GM12878 (cell line): ENCODE results near the gene SCYL1. TPM values are rescaled to one million over a fixed set of nuclear protein-coding genes. Genes with fewer than 3 reads are reported as not detected.

ENCODE experiments used
- ATAC-seq: fragments of 200-7000 bp; cut with Tn5 transposase; 3 replicates; pipeline ENCODE4 v1.9.1; 2020; ENCODE audit warnings: mild to moderate bottlenecking, moderate library complexity
- BruUV-seq: library from RNA; stranded (reverse); fragments of 400-500 nt; replicated peaks from 2 replicates; lab custom pipeline; 2021; lab: Mats Ljungman, UMichigan
- CTCF ChIA-PET: fragments of 300-600 bp; sonication (Branson Sonifier 250); formaldehyde crosslinking; extraction: SDS; loops from one replicate; lab custom pipeline; 2021; ENCODE audit warnings: inconsistent platforms; lab: Yijun Ruan, JAX
- POLR2A ChIA-PET: fragments of 350-600 bp; formaldehyde crosslinking; extraction: SDS; loops from one replicate; lab custom pipeline; 2021; ENCODE audit warnings: inconsistent platforms; lab: Charles Lee
- RAD21 ChIA-PET: fragments of 300-600 bp; sonication (Branson Sonifier 250); formaldehyde crosslinking; loops from one replicate; lab custom pipeline; 2023; ENCODE audit warnings: antibody characterized with exemption; ENCODE audit not compliant: unreplicated experiment; lab: Charles Lee
- SMC1A ChIA-PET: fragments of 300-600 bp; sonication (Branson Sonifier 250); formaldehyde crosslinking; loops from one replicate; lab custom pipeline; 2023; ENCODE audit not compliant: unreplicated experiment, uncharacterized antibody; lab: Charles Lee
- DNase-seq: peaks from one replicate; pipeline ENCODE4 v3.0.0-alpha.2; 2011; ENCODE audit warnings: low read depth, low spot score
- FAIRE-seq: peaks from 3 replicates; lab custom pipeline; 2011; peaks lifted over from hg19 to GRCh38; lab: Jason Lieb, UNC
- H2AFZ ChIP-seq: 2 replicates; pipeline ENCODE4 v1.6.0; 2011; ENCODE audit warnings: low read depth, low read length, control low read depth; ENCODE audit not compliant: control insufficient read depth
- H3K27ac ChIP-seq: 2 replicates; pipeline ENCODE4 v1.5.1; 2011; ENCODE audit warnings: control low read depth; ENCODE audit not compliant: control insufficient read depth, insufficient read depth
- H3K27me3 ChIP-seq, 2 experiments: replicated peaks in 1 of 2; 2 replicates each; pipeline versions ENCODE4 v1.6.0 to v1.6.1; 2011; ENCODE audit warnings: low read length in 1 of 2; ENCODE audit not compliant: control insufficient read depth in 2 of 2, insufficient read depth in 2 of 2
- H3K36me3 ChIP-seq, 2 experiments: 2 replicates each; pipeline ENCODE4 v1.5.1; 2011; ENCODE audit warnings: low read length in 1 of 2; ENCODE audit not compliant: control insufficient read depth in 2 of 2, insufficient read depth in 2 of 2
- H3K4me1 ChIP-seq: 2 replicates; pipeline ENCODE4 v1.6.1; 2011; ENCODE audit warnings: mild to moderate bottlenecking, low read length, moderate library complexity, mixed read lengths; ENCODE audit not compliant: control insufficient read depth, insufficient read depth
- H3K4me2 ChIP-seq: 2 replicates; pipeline ENCODE4 v1.6.0; 2011; ENCODE audit warnings: control low read depth; ENCODE audit not compliant: control insufficient read depth, insufficient read depth
- H3K4me3 ChIP-seq: fragments of 200-600 bp; sonication (generic); 2 replicates; pipeline ENCODE4 v1.5.1; 2016
- H3K79me2 ChIP-seq: 2 replicates; pipeline ENCODE4 v1.6.0; 2011; ENCODE audit warnings: low read length; ENCODE audit not compliant: control insufficient read depth, insufficient read depth
- H3K9ac ChIP-seq: 2 replicates; pipeline ENCODE4 v1.8.0; 2011; ENCODE audit warnings: low read length, control low read depth, mixed read lengths; ENCODE audit not compliant: control insufficient read depth, insufficient read depth
- H3K9me3 ChIP-seq: replicated peaks from 3 replicates; pipeline ENCODE4 v1.5.1; 2011; ENCODE audit warnings: mild to moderate bottlenecking, low read length; ENCODE audit not compliant: control insufficient read depth, insufficient read depth
- H4K20me1 ChIP-seq: 2 replicates; pipeline ENCODE4 v1.6.0; 2011; ENCODE audit not compliant: control insufficient read depth, insufficient read depth
- BHLHE40 ChIP-seq, 2 experiments: fragments of 450-650 bp in 1 of 2; IDR thresholded peaks; 2 replicates each; pipeline ENCODE4 v1.6.1; 2011 to 2017; ENCODE audit warnings: low read depth in 2 of 2, borderline replicate concordance in 1 of 2, improper control_type of control experiment in 1 of 2, low read length in 1 of 2, mild to moderate bottlenecking in 1 of 2
- BRCA1 ChIP-seq: IDR thresholded peaks from 2 replicates; pipeline ENCODE4 v1.6.1; 2011; ENCODE audit warnings: low read depth, low read length, improper control_type of control experiment
- CBFB ChIP-seq: IDR thresholded peaks from 2 replicates; pipeline ENCODE4 v1.6.1; 2016; ENCODE audit warnings: antibody characterized with exemption, low read depth
- CBX3 ChIP-seq: fragments of 200-600 bp; sonication (generic); IDR thresholded peaks from 2 replicates; pipeline ENCODE4 v1.6.1; 2016; ENCODE audit warnings: low read depth, borderline replicate concordance
- CEBPZ ChIP-seq: fragments of 150-350 bp; IDR thresholded peaks from 2 replicates; pipeline ENCODE4 v1.6.1; 2016; ENCODE audit warnings: low read depth, low read length
- CTCF ChIP-seq, 3 experiments: IDR thresholded peaks in 2 of 3; conservative IDR thresholded peaks in 1 of 3; 2 replicates each; pipeline ENCODE4 v1.5.1; 2011; ENCODE audit warnings: low read depth in 3 of 3, low read length in 3 of 3, mild to moderate bottlenecking in 3 of 3, control low read depth in 2 of 3, moderate library complexity in 2 of 3, inconsistent platforms in 1 of 3, mixed read lengths in 1 of 3; ENCODE audit not compliant: control insufficient read depth in 2 of 3, insufficient read depth in 1 of 3; ENCODE audit errors: extremely low read depth in 1 of 3
- ESRRA ChIP-seq: IDR thresholded peaks from 2 replicates; pipeline ENCODE4 v1.6.1; 2012; ENCODE audit warnings: mild to moderate bottlenecking, low read length, improper control_type of control experiment
- IKZF2 ChIP-seq, 2 experiments: fragments of 450-650 bp; IDR thresholded peaks; 2 replicates each; pipeline ENCODE4 v1.6.1; 2017; ENCODE audit warnings: mild to moderate bottlenecking in 2 of 2, moderate library complexity in 2 of 2
- JUND ChIP-seq: IDR thresholded peaks from 2 replicates; pipeline ENCODE4 v1.6.1; 2012; ENCODE audit warnings: low read depth, mild to moderate bottlenecking, low read length, improper control_type of control experiment, moderate library complexity
- MEF2A ChIP-seq: IDR thresholded peaks from 2 replicates; pipeline ENCODE4 v1.6.1; 2011; ENCODE audit warnings: low read depth, mild to moderate bottlenecking, low read length, moderate library complexity; ENCODE audit not compliant: insufficient read depth
- NFIC ChIP-seq: IDR thresholded peaks from 2 replicates; pipeline ENCODE4 v1.6.1; 2012; ENCODE audit warnings: low read depth, mild to moderate bottlenecking, inconsistent platforms, low read length, moderate library complexity
- POLR2A ChIP-seq: IDR thresholded peaks from 2 replicates; pipeline ENCODE4 v1.6.1; 2011; ENCODE audit warnings: low read depth, mild to moderate bottlenecking, low read length
- WGBS: methylation state at CpG from one replicate; pipeline ENCODE4 v1.1.6; 2016; ENCODE audit warnings: low lambda C conversion rate; ENCODE audit not compliant: insufficient replicate concordance, insufficient coverage; ENCODE audit errors: missing lambda C conversion rate; 5-methylcytosine and 5-hydroxymethylcytosine counted together
- in situ Hi-C: fragments of 300-500 bp; cut with MboI; formaldehyde crosslinking; loops from 9 replicates; pipeline ENCODE4 v1.14.3; 2018; ENCODE audit warnings: mixed read lengths
- intact Hi-C: fragments of 100-400 bp; cut with micrococcal nuclease; formaldehyde crosslinking; loops from one replicate; pipeline ENCODE4 v1.14.2; 2022; ENCODE audit not compliant: unreplicated experiment
- polyA plus RNA-seq, 11 experiments: library from polyadenylated mRNA; depleted of rRNA in 4 of 11; unstranded in 6 of 11; stranded (reverse) in 5 of 11; fragments of >200 nt; fragmentation: Nextera tagmentation in 4 of 11; fragmentation: Illumina TruSeq in 1 of 11; extraction: Ambion mirVana in 4 of 11; extraction: Trizol in 1 of 11; gene quantifications; 1 replicate in 1 of 11; 2 replicates in 10 of 11; pipeline versions ENCODE4 v1.2.1 to v1.2.3, GENCODE V29; 2011 to 2016; ENCODE audit warnings: inconsistent platforms in 2 of 11, missing spikeins in 2 of 11, low read depth in 1 of 11
- total RNA-seq, 4 experiments: library from RNA; depleted of rRNA in 3 of 4; stranded (reverse); fragments of >200 nt in 3 of 4; fragmentation: Illumina TruSeq in 1 of 4; extraction: Trizol in 1 of 4; gene quantifications; 2 replicates each; pipeline versions ENCODE4 v1.2.1 to v1.2.3, GENCODE V29; 2013 to 2021
- TF ChIP-seq, protein P1 (sequence below): fragments of 450-650 bp; IDR thresholded peaks from 2 replicates; pipeline ENCODE4 v1.6.1; 2016; ENCODE audit warnings: mild to moderate bottlenecking
- TF ChIP-seq, protein P2 (sequence below): IDR thresholded peaks from 2 replicates; pipeline ENCODE4 v1.6.1; 2012; ENCODE audit warnings: mild to moderate bottlenecking, low read depth, low read length

Gene SCYL1
- total and polyA plus RNA-seq, 10 of the 15 experiments (the other 5 are each of a cell fraction or from before 2014, with no cell fraction given), result 0.80 to 82.7 (median 51.2) TPM

GRCh38 chr11:65528819-65529350 lies 4.0 kb downstream of the SCYL1 start:
- peaks cover 15% of the 10 kb centered on the region for H3K79me2 ChIP-seq
- no peak for DNase-seq
- intact Hi-C loops, result no loop called here
- H3K4me2 ChIP-seq, result no peak overlapping the region
- H3K9ac ChIP-seq, result no peak overlapping the region
- in situ Hi-C loops, result no loop called here
- no peak overlapping the region for H3K27ac ChIP-seq
- H4K20me1 ChIP-seq, result no peaks in the 10 kb centered on the region
- H3K27me3 ChIP-seq, result no peaks in the 10 kb centered on the region
- FAIRE-seq, result no peak
- peaks cover 13% of the 10 kb centered on the region for H3K4me1 ChIP-seq
- no TSS peak for BruUV-seq
- no peaks in the 10 kb centered on the region for H3K9me3 ChIP-seq
- TF ChIP-seq BRCA1, result no peak
- no peak for TF ChIP-seq CEBPZ
- TF ChIP-seq MEF2A, result no peak
- no peak for TF ChIP-seq JUND
- no peak for TF ChIP-seq ESRRA
- TF ChIP-seq CTCF (IDR thresholded peaks at IDR 0.05 in 2 of 3, conservative IDR thresholded peaks at IDR 0.05 in 1 of 3; ENCODE audit: control insufficient read depth in 2 of 3, extremely low read depth in 1 of 3, insufficient read depth in 1 of 3, low read depth in 3 of 3, low read length in 3 of 3), result no peak
- TF ChIP-seq, protein P1, sequence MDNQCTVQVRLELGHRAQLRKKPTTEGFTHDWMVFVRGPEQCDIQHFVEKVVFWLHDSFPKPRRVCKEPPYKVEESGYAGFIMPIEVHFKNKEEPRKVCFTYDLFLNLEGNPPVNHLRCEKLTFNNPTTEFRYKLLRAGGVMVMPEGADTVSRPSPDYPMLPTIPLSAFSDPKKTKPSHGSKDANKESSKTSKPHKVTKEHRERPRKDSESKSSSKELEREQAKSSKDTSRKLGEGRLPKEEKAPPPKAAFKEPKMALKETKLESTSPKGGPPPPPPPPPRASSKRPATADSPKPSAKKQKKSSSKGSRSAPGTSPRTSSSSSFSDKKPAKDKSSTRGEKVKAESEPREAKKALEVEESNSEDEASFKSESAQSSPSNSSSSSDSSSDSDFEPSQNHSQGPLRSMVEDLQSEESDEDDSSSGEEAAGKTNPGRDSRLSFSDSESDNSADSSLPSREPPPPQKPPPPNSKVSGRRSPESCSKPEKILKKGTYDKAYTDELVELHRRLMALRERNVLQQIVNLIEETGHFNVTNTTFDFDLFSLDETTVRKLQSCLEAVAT, result no peak
- no peak for TF ChIP-seq CBFB
- TF ChIP-seq, protein P2, sequence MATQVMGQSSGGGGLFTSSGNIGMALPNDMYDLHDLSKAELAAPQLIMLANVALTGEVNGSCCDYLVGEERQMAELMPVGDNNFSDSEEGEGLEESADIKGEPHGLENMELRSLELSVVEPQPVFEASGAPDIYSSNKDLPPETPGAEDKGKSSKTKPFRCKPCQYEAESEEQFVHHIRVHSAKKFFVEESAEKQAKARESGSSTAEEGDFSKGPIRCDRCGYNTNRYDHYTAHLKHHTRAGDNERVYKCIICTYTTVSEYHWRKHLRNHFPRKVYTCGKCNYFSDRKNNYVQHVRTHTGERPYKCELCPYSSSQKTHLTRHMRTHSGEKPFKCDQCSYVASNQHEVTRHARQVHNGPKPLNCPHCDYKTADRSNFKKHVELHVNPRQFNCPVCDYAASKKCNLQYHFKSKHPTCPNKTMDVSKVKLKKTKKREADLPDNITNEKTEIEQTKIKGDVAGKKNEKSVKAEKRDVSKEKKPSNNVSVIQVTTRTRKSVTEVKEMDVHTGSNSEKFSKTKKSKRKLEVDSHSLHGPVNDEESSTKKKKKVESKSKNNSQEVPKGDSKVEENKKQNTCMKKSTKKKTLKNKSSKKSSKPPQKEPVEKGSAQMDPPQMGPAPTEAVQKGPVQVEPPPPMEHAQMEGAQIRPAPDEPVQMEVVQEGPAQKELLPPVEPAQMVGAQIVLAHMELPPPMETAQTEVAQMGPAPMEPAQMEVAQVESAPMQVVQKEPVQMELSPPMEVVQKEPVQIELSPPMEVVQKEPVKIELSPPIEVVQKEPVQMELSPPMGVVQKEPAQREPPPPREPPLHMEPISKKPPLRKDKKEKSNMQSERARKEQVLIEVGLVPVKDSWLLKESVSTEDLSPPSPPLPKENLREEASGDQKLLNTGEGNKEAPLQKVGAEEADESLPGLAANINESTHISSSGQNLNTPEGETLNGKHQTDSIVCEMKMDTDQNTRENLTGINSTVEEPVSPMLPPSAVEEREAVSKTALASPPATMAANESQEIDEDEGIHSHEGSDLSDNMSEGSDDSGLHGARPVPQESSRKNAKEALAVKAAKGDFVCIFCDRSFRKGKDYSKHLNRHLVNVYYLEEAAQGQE, result no peak
- no peak for TF ChIP-seq BHLHE40 (IDR thresholded peaks at IDR 0.05; ENCODE audit: borderline replicate concordance in 1 of 2, low read depth in 2 of 2, low read length in 1 of 2)
- no peak for TF ChIP-seq POLR2A
- TF ChIP-seq NFIC, result no peak
- TF ChIP-seq CBX3, result no peak
- no peak for TF ChIP-seq IKZF2 (IDR thresholded peaks at IDR 0.05)
- ATAC-seq, result no peak
- ChIA-PET RAD21 (no interaction called here), CTCF (no interaction called here), POLR2A (no interaction called here), SMC1A (no interaction called here)
- no peak overlapping the region for H3K4me3 ChIP-seq
- no peak overlapping the region for H2AFZ ChIP-seq
- 95% methylated on average over 12 of the region's 12 CpGs for WGBS
- peaks cover 9 to 33% of the 10 kb centered on the region in 2 experiments for H3K36me3 ChIP-seq
